Esophagus (tissue), 2 donors: ENCODE data around the gene PLXNA2. TPM values are rescaled to one million over a fixed set of nuclear protein-coding genes. Genes with fewer than 3 reads are reported as not detected.

Experiments
- H3K27ac ChIP-seq, 2 donors: one replicate each; pipeline ENCODE4 v1.5.1; 2013; ENCODE audit warnings: low read depth in 2 of 2, mild to moderate bottlenecking in 2 of 2, inconsistent platforms in 1 of 2, low read length in 1 of 2, moderate library complexity in 1 of 2
- H3K27me3 ChIP-seq, 2 donors: one replicate each; pipeline ENCODE4 v1.6.1; 2013; ENCODE audit warnings: low read length in 2 of 2, control low read depth in 1 of 2, mild to moderate bottlenecking in 1 of 2; ENCODE audit not compliant: insufficient read depth in 2 of 2, control insufficient read depth in 1 of 2
- H3K36me3 ChIP-seq, 2 donors: one replicate each; pipeline ENCODE4 v1.6.1; 2013; ENCODE audit warnings: low read length in 1 of 2; ENCODE audit not compliant: control insufficient read depth in 2 of 2, insufficient read depth in 2 of 2
- H3K4me1 ChIP-seq, 2 donors: one replicate each; pipeline ENCODE4 v1.6.1; 2013; ENCODE audit warnings: low read length in 1 of 2; ENCODE audit not compliant: control insufficient read depth in 2 of 2, insufficient read depth in 2 of 2
- H3K4me3 ChIP-seq, 2 donors: one replicate each; pipeline ENCODE4 v1.5.1; 2013; ENCODE audit warnings: low read length in 2 of 2, mild to moderate bottlenecking in 2 of 2, low read depth in 1 of 2, moderate library complexity in 1 of 2
- H3K9me3 ChIP-seq, 2 donors: one replicate each; pipeline ENCODE4 v1.6.1; 2013; ENCODE audit warnings: mild to moderate bottlenecking in 2 of 2, low read depth in 1 of 2, low read length in 1 of 2, moderate library complexity in 1 of 2; ENCODE audit not compliant: control insufficient read depth in 2 of 2, insufficient read depth in 1 of 2
- WGBS, 2 donors: extraction: QIAGEN DNeasy Blood & Tissue Kit; methylation state at CpG; one replicate each; pipeline ENCODE4 v1.1.7; 2013; 5-methylcytosine and 5-hydroxymethylcytosine counted together
- polyA plus RNA-seq, 2 donors: library from polyadenylated mRNA; stranded (reverse); fragments of 200-250 nt; gene quantifications; one replicate each; pipeline ENCODE4 v1.2.3, GENCODE V29; 2013
- donor health status: healthy with polysubstance abuse.
- donor health status: Bipolar disorder and iron deficiency.

PLXNA2 gene
- polyA plus RNA-seq, 2 donors: 12.6 to 25.5 TPM

DNA sequence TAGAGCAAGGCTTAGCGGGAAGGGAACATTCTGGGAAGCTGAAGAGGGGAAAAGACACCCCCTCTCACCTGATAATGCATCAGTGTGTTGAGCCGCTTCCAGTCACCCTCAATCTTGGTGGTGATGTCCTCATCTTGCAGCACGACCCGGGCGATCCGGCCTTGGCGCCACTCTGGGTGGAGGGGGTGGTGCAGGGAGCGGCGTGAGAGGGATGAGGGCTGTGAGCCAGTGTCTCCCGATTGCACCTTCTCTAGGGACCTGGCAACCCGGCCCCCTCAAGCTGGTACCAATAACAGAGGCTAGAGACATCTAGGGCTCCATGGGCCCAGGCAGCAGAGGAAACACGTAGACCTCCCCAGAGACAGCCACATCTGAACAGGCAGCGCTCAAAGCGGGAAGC is 205.9 kb downstream of the PLXNA2 start:
- peaks cover 13 to 51% of the 10 kb centered on the region in 2 donors for H3K36me3 ChIP-seq
- WGBS, 2 donors: 89 to 90% methylated on average over 14 of the region's 14 CpGs
- H3K27me3 ChIP-seq: no peaks in the 10 kb centered on the region
- no peaks in the 10 kb centered on the region for H3K4me1 ChIP-seq
- no peak overlapping the region for H3K27ac ChIP-seq
- no peak overlapping the region for H3K4me3 ChIP-seq
- no peaks in the 10 kb centered on the region for H3K9me3 ChIP-seq

DNA sequence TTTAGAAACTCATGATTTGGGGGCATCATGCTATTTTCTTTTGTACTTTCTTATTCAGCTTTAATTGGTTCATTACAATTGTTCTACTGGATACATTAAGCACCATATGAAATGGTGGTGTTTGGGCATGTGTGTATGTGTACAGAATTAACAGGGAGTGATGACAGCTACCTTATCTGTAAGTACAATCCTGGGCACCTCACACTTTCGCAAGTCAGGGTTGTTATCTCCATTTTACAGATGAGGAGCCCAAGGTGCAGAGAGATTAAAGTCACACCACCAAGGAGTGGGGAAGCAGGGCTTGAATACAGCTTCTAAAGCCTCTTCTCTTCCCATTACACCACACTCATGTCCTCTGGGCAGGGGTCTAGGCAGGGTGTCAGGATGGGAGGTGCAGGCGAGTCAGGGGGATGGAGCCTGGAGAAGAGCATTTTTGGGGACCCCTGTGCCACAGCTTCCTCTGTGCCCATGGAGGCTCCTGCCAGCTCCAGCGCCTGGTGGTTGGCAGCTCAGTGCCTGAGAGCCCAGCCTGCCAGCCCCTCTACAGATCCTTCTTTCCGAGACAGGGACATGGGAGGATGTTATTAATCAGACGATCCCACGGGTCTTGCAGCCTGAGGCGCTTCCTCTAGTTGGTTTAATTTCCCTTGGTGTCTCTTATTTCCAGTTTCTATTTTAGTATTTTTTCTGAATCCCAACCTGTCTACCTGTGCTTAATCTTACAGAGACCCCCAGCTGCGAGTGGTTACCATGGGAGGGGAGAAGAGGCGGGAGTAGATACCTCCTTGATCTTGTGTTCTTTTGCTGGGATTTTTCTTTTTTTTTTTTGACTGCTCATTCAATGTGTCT is 207.0 kb downstream of the PLXNA2 start:
- peaks cover 10 to 50% of the 10 kb centered on the region in 2 donors for H3K36me3 ChIP-seq
- H3K27me3 ChIP-seq: no peaks in the 10 kb centered on the region
- H3K4me1 ChIP-seq: no peaks in the 10 kb centered on the region
- no peaks in the 10 kb centered on the region for H3K9me3 ChIP-seq
- no peak overlapping the region for H3K4me3 ChIP-seq
- H3K27ac ChIP-seq: no peak overlapping the region
- WGBS, 2 donors: 84 to 87% methylated on average over 9 of the region's 9 CpGs

DNA sequence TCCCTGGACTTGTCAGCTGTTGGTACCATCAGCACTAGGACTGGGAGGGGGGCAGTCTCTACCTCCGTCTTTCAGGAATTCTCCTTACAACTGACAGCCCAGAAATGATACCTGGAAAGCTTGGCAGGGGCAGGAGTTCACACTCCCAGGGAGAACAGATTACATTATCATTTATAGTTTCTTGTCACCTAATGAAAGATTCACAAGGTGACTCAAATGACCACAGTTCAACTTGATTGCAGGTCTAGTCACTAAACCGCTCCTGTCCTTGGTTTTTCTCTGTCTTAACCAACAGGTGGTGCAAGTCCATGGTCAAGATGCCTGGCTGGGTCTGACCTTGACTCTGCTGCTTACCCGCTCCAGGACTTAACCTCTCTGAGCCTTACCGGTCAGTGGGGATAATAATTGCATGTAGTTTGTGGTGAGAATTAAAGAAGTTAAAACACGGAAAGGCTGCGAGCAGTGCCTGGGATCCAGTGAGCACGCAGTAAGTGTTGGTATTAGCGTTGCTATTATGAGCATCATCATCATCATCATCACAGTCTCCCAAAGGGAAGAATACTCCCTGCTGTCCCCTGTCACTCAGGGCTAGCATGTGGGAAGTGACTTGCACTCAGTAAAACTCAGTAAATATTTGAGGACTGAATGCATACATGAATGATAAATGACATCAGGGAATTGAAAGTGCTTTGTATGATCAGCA is 207.9 kb downstream of the PLXNA2 start:
- Histone ChIP-seq H3K4me1 (no peaks in the 10 kb centered on the region), H3K9me3 (no peaks in the 10 kb centered on the region), H3K36me3 (peaks cover 7 to 51% of the 10 kb centered on the region in 2 donors), H3K27ac (no peak overlapping the region), H3K27me3 (no peaks in the 10 kb centered on the region), H3K4me3 (no peak overlapping the region)
- 74 to 91% methylated on average over 8 of the region's 8 CpGs for WGBS, 2 donors

DNA sequence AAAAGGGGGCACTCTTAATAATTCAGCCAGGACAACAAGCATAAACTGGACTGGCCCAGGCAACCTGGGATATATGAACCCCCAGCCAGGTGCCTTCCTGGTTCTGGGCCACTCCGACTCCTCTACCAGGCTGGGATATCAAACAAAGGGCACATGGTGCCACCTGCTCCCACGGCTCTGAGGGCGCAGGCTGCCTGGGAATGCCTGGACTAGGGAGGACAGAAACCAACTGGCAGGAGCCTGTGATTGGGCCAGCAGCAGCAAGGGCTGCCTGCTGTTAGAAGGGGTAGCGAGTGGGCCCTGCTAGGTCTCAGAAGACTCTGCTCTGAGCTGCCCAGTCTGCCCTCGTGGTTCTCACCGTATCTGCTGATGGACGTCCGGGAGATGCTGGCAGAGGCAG is 210.0 kb downstream of the PLXNA2 start:
- H3K4me1 ChIP-seq: peaks cover 0 to 2% of the 10 kb centered on the region in 2 donors
- no peaks in the 10 kb centered on the region for H3K9me3 ChIP-seq
- H3K4me3 ChIP-seq: no peak overlapping the region
- H3K27me3 ChIP-seq: no peaks in the 10 kb centered on the region
- H3K36me3 ChIP-seq: peaks cover 8 to 37% of the 10 kb centered on the region in 2 donors
- WGBS, 2 donors: 84 to 92% methylated on average over 8 of the region's 8 CpGs
- H3K27ac ChIP-seq: no peak overlapping the region

DNA sequence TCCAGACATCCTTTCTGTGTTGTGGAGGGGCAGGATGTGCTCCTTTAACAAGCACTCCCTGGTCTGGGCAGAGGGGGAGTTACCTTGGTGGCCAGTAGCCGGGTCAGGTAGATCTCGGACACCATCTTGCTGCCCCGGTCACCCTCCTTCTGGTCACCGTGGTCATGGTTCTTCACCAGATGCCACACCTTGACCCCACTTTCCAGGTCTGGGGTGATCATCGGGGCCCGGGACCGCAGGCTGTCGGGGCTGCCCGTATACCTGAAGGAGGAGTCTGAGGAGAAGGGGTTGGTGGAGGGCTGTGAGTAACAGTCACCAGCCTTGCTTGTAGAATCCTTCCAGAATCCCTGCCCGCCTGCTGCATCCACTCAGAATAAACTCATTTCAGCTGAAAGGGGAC is 210.9 kb downstream of the PLXNA2 start:
- no peak overlapping the region for H3K4me3 ChIP-seq
- 93 to 96% methylated on average over 10 of the region's 10 CpGs for WGBS, 2 donors
- H3K36me3 ChIP-seq: peaks cover 8 to 36% of the 10 kb centered on the region in 2 donors
- H3K9me3 ChIP-seq: no peaks in the 10 kb centered on the region
- no peak overlapping the region for H3K27ac ChIP-seq
- H3K4me1 ChIP-seq: peaks cover 0 to 3% of the 10 kb centered on the region in 2 donors
- no peaks in the 10 kb centered on the region for H3K27me3 ChIP-seq

DNA sequence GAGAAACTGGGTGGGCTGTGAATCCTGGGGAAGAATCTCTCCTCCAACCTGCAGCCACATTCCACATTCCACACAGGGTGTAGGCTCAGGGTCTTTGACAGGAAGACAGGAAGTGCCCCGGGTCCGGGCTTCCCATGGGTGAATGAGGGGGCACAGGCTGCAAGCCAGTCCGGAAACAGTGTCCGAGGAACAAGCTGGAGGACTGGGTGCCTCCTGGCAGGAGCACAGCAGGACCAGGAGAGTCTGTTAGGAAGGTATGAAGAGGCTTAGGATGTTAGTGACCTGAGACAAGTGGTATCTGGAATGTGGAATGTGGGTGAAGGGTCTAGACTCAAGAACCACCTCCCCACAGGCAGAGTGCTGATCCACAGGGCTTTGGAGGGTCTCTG is 212.3 kb downstream of the PLXNA2 start:
- WGBS, 2 donors: 75 to 79% methylated on average over 4 of the region's 4 CpGs
- Histone ChIP-seq H3K4me3 (no peak overlapping the region), H3K9me3 (no peaks in the 10 kb centered on the region), H3K36me3 (peaks cover 8 to 35% of the 10 kb centered on the region in 2 donors), H3K4me1 (peaks cover 0 to 3% of the 10 kb centered on the region in 2 donors), H3K27ac (no peak overlapping the region), H3K27me3 (no peaks in the 10 kb centered on the region)

DNA sequence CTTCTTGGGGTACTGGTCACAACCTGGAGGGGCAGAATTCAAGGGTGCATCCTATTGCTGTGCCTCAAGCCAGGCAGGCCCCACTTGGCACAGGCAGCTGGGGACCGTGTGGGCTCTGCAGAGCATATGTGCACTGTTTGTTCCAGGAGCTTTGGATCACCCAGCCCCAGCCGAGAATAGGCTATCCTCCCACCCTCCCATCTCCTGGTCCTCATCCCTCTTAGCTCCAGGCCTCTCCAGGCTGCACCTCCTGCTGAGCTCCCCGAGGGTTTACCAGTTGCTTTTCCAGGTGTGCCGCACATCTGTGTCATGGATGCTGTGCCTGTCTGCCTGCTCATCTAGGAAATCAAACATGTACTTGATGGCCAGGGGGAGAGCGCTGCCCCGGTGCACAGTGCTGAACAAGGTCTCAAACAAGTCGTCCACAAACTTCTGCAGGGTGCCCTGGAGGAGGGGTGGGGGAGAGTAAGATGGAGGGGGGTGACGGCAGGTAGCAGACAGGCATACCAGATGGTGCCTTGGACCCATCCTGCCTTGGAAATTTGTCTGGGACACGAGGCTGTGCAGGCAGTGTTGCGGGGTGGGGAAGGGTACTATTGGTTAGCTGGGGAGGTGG is 212.8 kb downstream of the PLXNA2 start:
- 79 to 87% methylated on average over 10 of the region's 10 CpGs for WGBS, 2 donors
- Histone ChIP-seq H3K27me3 (no peaks in the 10 kb centered on the region), H3K4me3 (no peak overlapping the region), H3K27ac (no peak overlapping the region), H3K4me1 (peaks cover 0 to 3% of the 10 kb centered on the region in 2 donors), H3K36me3 (peaks cover 8 to 37% of the 10 kb centered on the region in 2 donors), H3K9me3 (no peaks in the 10 kb centered on the region)

DNA sequence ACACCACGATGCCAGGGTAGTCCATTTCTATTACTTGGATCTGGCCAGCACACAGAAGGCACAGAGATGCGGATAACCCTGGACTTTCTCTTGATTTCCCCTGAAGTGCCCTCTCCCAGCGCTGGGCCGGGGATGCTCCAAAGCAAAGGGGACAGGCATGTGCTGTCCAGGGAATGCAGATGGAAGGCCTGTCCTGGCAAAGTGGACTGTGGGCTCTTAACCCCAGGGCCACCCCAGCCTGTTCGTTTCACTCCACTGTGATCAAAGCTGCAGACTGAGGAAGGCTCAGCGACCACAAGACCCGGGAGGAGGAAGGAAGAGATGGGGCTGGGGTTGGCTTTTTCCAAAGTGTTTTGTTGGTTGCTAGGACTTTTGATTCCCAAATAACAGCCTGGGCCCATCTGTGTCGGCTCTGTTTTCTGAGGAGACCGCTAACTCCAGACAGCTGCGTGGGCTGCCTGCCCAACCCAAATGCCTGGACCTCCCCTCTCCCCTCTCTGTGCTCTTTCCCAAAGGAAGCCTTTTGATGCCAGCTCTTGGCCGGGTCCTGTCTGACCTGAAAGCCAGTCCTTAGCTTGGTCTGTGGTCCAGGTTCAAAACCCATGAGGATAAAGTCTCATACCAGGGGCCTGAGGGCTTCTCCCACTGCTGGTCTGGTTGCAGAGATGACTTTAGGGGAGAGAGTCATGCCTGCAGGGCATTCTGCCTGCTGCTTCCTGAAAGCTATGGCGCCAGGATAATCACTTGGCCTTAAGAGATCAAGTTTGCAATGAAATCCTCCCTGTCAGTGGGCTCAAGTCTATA is 213.7 kb downstream of the PLXNA2 start:
- Histone ChIP-seq H3K36me3 (peaks cover 8 to 36% of the 10 kb centered on the region in 2 donors), H3K9me3 (no peaks in the 10 kb centered on the region), H3K27me3 (no peaks in the 10 kb centered on the region), H3K4me1 (peaks cover 0 to 3% of the 10 kb centered on the region in 2 donors), H3K4me3 (no peak overlapping the region), H3K27ac (no peak overlapping the region)
- 50 to 52% methylated on average over 12 of the region's 12 CpGs for WGBS, 2 donors
